ENCODE results near the gene OR6V1.

- TF ChIP-seq CTCF (IDR thresholded peaks at IDR 0.05): no peak
- no peak for TF ChIP-seq EZH2 (IDR thresholded peaks at IDR 0.05; ENCODE audit: borderline replicate concordance, insufficient read depth, low read depth, low read length, poor library complexity, severe bottlenecking)
These were observed 1.2 kb upstream of the OR6V1 start for GRCh38 chr7:143050931-143051330.

Measured in B cell (primary cell).